Measurements from ENCODE around the gene SRBD1. TPM values are rescaled to one million over a fixed set of nuclear protein-coding genes. Genes with fewer than 3 reads are reported as not detected.

Gene SRBD1
- total and polyA plus RNA-seq, 12 donors, result 2.5 to 13.5 (median 10.0) TPM

DNA sequence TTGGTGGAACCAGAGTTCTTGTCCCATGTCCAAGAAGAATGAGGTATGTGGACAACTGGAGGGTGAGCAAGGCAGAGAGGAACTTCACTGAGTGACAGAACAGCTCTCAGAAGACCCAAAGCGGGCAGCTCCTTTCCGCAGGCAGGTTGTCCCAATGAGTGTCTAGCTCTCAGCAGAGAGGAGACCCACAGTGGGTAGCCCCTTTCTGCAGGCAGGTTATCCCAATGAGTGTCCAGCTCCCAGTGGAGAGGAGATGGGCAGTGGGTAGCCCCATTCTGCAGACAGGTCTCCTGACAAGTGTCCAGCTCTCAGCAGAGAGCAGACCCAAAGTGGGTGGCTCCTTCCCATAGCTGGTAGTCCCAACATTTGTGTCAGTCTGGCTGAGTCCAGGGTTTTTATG is 69.6 kb downstream of the SRBD1 start:
- Histone ChIP-seq H3K9me3 (peaks cover 0 to 18% (median 10%) of the 10 kb centered on the region in 11 donors), H3K36me3 (peaks cover 0 to 91% (median 36%) of the 10 kb centered on the region in 9 donors), H3K27me3 (no peaks in the 10 kb centered on the region), H3K4me1 (no peaks in the 10 kb centered on the region), H3K4me3 (no peak overlapping the region), H3K27ac (no peak overlapping the region)
- WGBS, 2 donors, result 99 to 100% methylated on average over 2 of the region's 2 CpGs
- ATAC-seq, result no peak
- no peak for DNase-seq
- intact Hi-C loops (cut with DNase I), result no loop called here
- TF ChIP-seq, protein P1, sequence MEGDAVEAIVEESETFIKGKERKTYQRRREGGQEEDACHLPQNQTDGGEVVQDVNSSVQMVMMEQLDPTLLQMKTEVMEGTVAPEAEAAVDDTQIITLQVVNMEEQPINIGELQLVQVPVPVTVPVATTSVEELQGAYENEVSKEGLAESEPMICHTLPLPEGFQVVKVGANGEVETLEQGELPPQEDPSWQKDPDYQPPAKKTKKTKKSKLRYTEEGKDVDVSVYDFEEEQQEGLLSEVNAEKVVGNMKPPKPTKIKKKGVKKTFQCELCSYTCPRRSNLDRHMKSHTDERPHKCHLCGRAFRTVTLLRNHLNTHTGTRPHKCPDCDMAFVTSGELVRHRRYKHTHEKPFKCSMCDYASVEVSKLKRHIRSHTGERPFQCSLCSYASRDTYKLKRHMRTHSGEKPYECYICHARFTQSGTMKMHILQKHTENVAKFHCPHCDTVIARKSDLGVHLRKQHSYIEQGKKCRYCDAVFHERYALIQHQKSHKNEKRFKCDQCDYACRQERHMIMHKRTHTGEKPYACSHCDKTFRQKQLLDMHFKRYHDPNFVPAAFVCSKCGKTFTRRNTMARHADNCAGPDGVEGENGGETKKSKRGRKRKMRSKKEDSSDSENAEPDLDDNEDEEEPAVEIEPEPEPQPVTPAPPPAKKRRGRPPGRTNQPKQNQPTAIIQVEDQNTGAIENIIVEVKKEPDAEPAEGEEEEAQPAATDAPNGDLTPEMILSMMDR (IDR thresholded peaks at IDR 0.05), result no peak

DNA sequence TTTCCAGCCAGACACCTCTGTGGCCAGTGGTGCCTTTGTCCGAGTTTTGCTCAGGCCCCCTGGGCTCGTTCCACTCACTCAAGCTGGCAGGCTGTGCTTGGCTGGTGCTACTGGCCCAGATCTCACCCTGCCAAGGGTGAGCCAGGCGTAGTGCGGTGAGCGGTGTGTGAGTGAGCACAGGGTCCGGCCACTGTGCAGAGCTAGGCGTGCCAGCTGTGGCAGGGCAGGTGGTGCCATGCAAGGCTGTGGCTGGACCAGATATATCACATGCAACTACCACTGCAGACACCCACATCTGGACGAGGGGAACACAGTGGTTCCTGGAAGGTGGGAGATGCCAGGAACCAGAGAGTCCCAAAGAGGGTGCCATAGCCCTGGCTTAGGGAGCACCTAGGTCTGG is 70.1 kb downstream of the SRBD1 start:
- no peak overlapping the region for H3K4me3 ChIP-seq
- no peak overlapping the region for H3K27ac ChIP-seq
- peaks cover 0 to 18% (median 10%) of the 10 kb centered on the region in 11 donors for H3K9me3 ChIP-seq
- no peaks in the 10 kb centered on the region for H3K4me1 ChIP-seq
- TF ChIP-seq, protein P1 (IDR thresholded peaks at IDR 0.05), result no peak
- peaks cover 0 to 86% (median 31%) of the 10 kb centered on the region in 9 donors for H3K36me3 ChIP-seq
- no peak for ATAC-seq
- intact Hi-C loops (cut with DNase I), result no loop called here
- DNase-seq, result no peak
- no peaks in the 10 kb centered on the region for H3K27me3 ChIP-seq
- WGBS, 2 donors, result 99% methylated on average over 8 of the region's 8 CpGs

DNA sequence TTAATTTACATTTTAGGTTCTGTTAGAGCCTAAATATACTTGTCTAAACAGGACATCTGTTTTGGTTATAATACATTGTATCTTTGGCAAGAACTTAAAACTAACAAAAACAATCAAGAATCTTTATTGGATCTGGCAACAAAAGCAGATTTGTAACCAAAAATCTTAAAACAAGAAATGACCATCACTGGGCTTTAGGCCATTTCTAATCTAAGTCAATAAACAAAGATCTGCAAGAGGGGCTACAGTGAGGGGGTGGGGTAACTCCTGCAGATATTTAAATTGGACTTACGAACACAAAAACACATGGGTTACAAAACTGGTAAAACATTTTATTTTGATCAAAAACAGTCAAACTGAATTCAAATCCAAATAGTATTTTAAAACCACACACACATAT is 77.3 kb downstream of the SRBD1 start:
- H3K36me3 ChIP-seq, result peaks cover 0 to 24% (median 3%) of the 10 kb centered on the region in 9 donors
- H3K4me1 ChIP-seq, result no peaks in the 10 kb centered on the region
- no peak overlapping the region for H3K4me3 ChIP-seq
- no peaks in the 10 kb centered on the region for H3K27me3 ChIP-seq
- TF ChIP-seq, protein P1 (IDR thresholded peaks at IDR 0.05), result no peak
- intact Hi-C loops (cut with DNase I), result no loop called here
- 93 to 97% methylated on average over 1 of the region's 1 CpG for WGBS, 2 donors
- ATAC-seq (no peak), DNase-seq (no peak)
- H3K9me3 ChIP-seq, result no peaks in the 10 kb centered on the region
- no peak overlapping the region for H3K27ac ChIP-seq

DNA sequence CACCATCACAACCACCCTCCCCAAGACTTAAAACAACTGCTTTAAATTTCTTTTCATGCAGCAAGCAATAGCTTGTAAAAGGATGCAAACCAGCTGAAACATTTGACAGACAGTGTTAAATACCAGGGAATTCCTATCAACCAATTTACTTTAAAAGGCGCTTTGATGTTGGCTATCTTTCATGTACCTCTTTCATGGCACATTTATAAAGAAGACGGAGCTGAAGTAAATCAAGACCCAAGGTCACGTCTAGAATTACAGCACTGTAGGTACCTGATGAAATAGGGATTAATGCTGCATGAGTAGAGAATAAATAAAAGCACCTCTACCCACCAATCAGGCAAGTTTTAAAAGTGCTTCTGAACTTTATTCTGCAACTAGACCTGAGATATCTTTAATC is 78.9 kb downstream of the SRBD1 start:
- ATAC-seq, result no peak
- no peak overlapping the region for H3K4me3 ChIP-seq

More for the DNA sequence above, 78.9 kb downstream of the SRBD1 start:
- Histone ChIP-seq H3K9me3 (no peaks in the 10 kb centered on the region), H3K36me3 (peaks cover 0 to 11% (median 3%) of the 10 kb centered on the region in 9 donors), H3K27ac (no peak overlapping the region), H3K4me1 (no peaks in the 10 kb centered on the region), H3K27me3 (no peaks in the 10 kb centered on the region)
- 95 to 98% methylated on average over 3 of the region's 3 CpGs for WGBS, 2 donors
- TF ChIP-seq, protein P1 (IDR thresholded peaks at IDR 0.05), result no peak
- no peak for DNase-seq
- intact Hi-C loops (cut with DNase I), result no loop called here

All from heart right ventricle (tissue), 16 donors.